Raji (cell line): ENCODE data around the gene DYSF.

ENCODE experiments used
- POLR2A ChIP-seq: IDR thresholded peaks from 2 replicates; pipeline ENCODE4 v1.6.1; 2011; ENCODE audit warnings: low read depth, low read length, control low read depth; ENCODE audit not compliant: insufficient read depth

DYSF gene

GRCh38 chr2:71540818-71541217 is 87.5 kb downstream of the DYSF start:
- TF ChIP-seq POLR2A = no peak

GRCh38 chr2:71544919-71545571 is 91.7 kb downstream of the DYSF start:
- TF ChIP-seq POLR2A = no peak

GRCh38 chr2:71545572-71546274 is 92.4 kb downstream of the DYSF start:
- TF ChIP-seq POLR2A = no peak

GRCh38 chr2:71546275-71546638 is 92.9 kb downstream of the DYSF start:
- TF ChIP-seq POLR2A = no peak

GRCh38 chr2:71546777-71547281 is 93.5 kb downstream of the DYSF start:
- no peak for TF ChIP-seq POLR2A

GRCh38 chr2:71547616-71548285 is 94.4 kb downstream of the DYSF start:
- TF ChIP-seq POLR2A = no peak

- no peak for TF ChIP-seq POLR2A
These were observed 95.5 kb downstream of the DYSF start for GRCh38 chr2:71548646-71549425.

- no peak for TF ChIP-seq POLR2A
These were observed 97.7 kb downstream of the DYSF start for GRCh38 chr2:71550801-71551630.

- no peak for TF ChIP-seq POLR2A
These were observed 98.2 kb downstream of the DYSF start for GRCh38 chr2:71551631-71551915.

GRCh38 chr2:71552356-71552755 is 99.0 kb downstream of the DYSF start:
- TF ChIP-seq POLR2A = no peak

GRCh38 chr2:71552861-71553301 is 99.5 kb downstream of the DYSF start:
- TF ChIP-seq POLR2A = no peak

- TF ChIP-seq POLR2A = no peak
These were observed 100.8 kb downstream of the DYSF start for GRCh38 chr2:71554028-71554705.

- TF ChIP-seq POLR2A = no peak
These were observed 101.3 kb downstream of the DYSF start for GRCh38 chr2:71554706-71555056.

GRCh38 chr2:71555798-71556454 is 102.6 kb downstream of the DYSF start:
- TF ChIP-seq POLR2A = no peak
